A673 (cell line): ENCODE data around the gene NT5DC2.

ENCODE experiments used
- EZH2 ChIP-seq: fragments of 200-600 bp; sonication (generic); IDR thresholded peaks from 2 replicates; pipeline ENCODE4 v1.6.1; 2017; ENCODE audit warnings: borderline replicate concordance, low read depth, mild to moderate bottlenecking, mixed read lengths, antibody characterized with exemption, low read length; ENCODE audit not compliant: poor library complexity, severe bottlenecking
- TF ChIP-seq, protein P1 (sequence below): fragments of 300-800, 200-600 bp; sonication (generic); conservative IDR thresholded peaks from 2 replicates; pipeline ENCODE4 v1.5.1; 2017; ENCODE audit warnings: low read depth, mild to moderate bottlenecking, antibody characterized with exemption, low read length, moderate library complexity, mixed read lengths

- TF ChIP-seq, protein P1, sequence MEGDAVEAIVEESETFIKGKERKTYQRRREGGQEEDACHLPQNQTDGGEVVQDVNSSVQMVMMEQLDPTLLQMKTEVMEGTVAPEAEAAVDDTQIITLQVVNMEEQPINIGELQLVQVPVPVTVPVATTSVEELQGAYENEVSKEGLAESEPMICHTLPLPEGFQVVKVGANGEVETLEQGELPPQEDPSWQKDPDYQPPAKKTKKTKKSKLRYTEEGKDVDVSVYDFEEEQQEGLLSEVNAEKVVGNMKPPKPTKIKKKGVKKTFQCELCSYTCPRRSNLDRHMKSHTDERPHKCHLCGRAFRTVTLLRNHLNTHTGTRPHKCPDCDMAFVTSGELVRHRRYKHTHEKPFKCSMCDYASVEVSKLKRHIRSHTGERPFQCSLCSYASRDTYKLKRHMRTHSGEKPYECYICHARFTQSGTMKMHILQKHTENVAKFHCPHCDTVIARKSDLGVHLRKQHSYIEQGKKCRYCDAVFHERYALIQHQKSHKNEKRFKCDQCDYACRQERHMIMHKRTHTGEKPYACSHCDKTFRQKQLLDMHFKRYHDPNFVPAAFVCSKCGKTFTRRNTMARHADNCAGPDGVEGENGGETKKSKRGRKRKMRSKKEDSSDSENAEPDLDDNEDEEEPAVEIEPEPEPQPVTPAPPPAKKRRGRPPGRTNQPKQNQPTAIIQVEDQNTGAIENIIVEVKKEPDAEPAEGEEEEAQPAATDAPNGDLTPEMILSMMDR = no peak
- TF ChIP-seq EZH2 = no peak
Measured at GRCh38 chr3:52494886-52495495, 38.7 kb downstream of the NT5DC2 start, which contains the start of gene STAB1.
